ENCODE measurements around the gene ALG12.

DNA sequence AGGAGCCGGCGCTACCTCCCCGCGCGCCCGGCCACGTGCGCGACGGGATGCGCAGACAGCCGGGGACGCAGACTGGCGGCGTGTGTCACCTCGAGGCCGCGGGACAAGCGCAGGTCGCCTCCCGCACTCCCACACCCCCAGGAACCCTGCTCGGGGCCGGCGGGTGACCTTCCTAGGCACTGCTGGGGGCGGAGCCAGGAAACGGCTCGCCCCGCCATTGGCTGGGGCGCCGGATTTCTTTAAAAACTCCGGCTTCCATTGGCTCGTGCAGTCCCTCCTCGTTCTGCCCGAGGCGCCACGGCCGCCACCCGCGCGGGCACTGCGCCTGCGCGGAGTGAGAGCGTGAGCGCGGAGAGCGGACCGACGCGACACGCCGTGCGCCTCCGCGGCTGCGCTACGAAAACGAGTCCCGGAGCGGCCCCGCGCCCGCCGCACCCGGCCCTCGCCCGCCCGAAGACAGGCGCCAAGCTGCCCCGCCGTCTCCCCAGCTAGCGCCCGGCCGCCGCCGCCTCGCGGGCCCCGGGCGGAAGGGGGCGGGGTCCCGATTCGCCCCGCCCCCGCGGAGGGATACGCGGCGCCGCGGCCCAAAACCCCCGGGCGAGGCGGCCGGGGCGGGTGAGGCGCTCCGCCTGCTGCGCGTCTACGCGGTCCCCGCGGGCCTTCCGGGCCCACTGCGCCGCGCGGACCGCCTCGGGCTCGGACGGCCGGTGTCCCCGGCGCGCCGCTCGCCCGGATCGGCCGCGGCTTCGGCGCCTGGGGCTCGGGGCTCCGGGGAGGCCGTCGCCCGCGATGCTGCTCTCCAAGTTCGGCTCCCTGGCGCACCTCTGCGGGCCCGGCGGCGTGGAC lies 42.1 kb upstream of the ALG12 start, which contains the start of gene PIM3:
- TF ChIP-seq CTCF (IDR thresholded peaks at IDR 0.05; ENCODE audit: poor library complexity, severe bottlenecking) (no peak), POLR2AphosphoS5 (IDR thresholded peaks at IDR 0.05) (peak; percentile 81), RAD21 (conservative IDR thresholded peaks at IDR 0.05) (no peak), TAF1 (IDR thresholded peaks at IDR 0.05; ENCODE audit: low read depth) (no peak), SMC3 (conservative IDR thresholded peaks at IDR 0.05; ENCODE audit: poor library complexity) (no peak), MXI1 (conservative IDR thresholded peaks at IDR 0.05; ENCODE audit: poor library complexity, severe bottlenecking) (peak; percentile 93)
- TF ChIP-seq, protein P1, sequence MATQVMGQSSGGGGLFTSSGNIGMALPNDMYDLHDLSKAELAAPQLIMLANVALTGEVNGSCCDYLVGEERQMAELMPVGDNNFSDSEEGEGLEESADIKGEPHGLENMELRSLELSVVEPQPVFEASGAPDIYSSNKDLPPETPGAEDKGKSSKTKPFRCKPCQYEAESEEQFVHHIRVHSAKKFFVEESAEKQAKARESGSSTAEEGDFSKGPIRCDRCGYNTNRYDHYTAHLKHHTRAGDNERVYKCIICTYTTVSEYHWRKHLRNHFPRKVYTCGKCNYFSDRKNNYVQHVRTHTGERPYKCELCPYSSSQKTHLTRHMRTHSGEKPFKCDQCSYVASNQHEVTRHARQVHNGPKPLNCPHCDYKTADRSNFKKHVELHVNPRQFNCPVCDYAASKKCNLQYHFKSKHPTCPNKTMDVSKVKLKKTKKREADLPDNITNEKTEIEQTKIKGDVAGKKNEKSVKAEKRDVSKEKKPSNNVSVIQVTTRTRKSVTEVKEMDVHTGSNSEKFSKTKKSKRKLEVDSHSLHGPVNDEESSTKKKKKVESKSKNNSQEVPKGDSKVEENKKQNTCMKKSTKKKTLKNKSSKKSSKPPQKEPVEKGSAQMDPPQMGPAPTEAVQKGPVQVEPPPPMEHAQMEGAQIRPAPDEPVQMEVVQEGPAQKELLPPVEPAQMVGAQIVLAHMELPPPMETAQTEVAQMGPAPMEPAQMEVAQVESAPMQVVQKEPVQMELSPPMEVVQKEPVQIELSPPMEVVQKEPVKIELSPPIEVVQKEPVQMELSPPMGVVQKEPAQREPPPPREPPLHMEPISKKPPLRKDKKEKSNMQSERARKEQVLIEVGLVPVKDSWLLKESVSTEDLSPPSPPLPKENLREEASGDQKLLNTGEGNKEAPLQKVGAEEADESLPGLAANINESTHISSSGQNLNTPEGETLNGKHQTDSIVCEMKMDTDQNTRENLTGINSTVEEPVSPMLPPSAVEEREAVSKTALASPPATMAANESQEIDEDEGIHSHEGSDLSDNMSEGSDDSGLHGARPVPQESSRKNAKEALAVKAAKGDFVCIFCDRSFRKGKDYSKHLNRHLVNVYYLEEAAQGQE (IDR thresholded peaks at IDR 0.05; ENCODE audit: borderline replicate concordance) = peak; percentile 32

All from neural cell (in vitro differentiated cells).